ENCODE results near the gene PLBD2. TPM values are rescaled to one million over a fixed set of nuclear protein-coding genes. Genes with fewer than 3 reads are reported as not detected.

The PLBD2 gene
- total RNA-seq, 1 experiment from 2014 or later = 30.7 TPM

DNA sequence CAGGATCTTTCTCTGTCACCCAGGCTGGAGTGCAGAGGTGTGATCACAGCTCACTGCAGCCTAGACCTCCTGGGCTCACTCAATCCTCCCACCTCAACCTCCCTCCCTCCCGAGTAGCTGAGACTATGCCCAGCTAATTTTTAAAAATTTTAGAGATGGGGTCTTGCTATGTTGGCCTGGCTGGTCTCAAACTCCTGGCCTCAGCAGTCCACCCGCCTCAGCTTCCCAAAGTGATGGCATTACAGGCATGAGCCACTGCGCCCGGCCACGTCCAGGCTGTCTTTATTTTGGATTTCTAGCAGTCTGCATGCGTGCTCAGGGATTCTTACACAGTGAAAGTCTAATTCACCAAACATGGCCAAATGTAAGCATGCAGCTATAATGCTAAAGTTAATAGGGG is 41.3 kb upstream of the PLBD2 start:
- no peak overlapping the region for H3K4me3 ChIP-seq
- H3K4me2 ChIP-seq = no peak overlapping the region
- H3K9me2 ChIP-seq (ENCODE audit: insufficient read depth) = no peaks in the 10 kb centered on the region
- H4K20me1 ChIP-seq (ENCODE audit: insufficient read depth) = no peaks in the 10 kb centered on the region; the same call in none of the 2 replicates
- intact Hi-C loops (cut with micrococcal nuclease; ENCODE audit: unreplicated experiment) = no loop called here
- H3K4me1 ChIP-seq (replicated peaks; ENCODE audit: insufficient read depth) = peaks cover 4% of the 10 kb centered on the region; the same call in 1 of the 2 replicates
- H3K9me3 ChIP-seq (ENCODE audit: insufficient read depth, low read depth) = no peaks in the 10 kb centered on the region
- POLR2A ChIA-PET (ENCODE audit: unreplicated experiment) = no interaction called here
- no peak for TF ChIP-seq EZH2 (IDR thresholded peaks at IDR 0.05; ENCODE audit: low read depth)
- TF ChIP-seq, protein P1, sequence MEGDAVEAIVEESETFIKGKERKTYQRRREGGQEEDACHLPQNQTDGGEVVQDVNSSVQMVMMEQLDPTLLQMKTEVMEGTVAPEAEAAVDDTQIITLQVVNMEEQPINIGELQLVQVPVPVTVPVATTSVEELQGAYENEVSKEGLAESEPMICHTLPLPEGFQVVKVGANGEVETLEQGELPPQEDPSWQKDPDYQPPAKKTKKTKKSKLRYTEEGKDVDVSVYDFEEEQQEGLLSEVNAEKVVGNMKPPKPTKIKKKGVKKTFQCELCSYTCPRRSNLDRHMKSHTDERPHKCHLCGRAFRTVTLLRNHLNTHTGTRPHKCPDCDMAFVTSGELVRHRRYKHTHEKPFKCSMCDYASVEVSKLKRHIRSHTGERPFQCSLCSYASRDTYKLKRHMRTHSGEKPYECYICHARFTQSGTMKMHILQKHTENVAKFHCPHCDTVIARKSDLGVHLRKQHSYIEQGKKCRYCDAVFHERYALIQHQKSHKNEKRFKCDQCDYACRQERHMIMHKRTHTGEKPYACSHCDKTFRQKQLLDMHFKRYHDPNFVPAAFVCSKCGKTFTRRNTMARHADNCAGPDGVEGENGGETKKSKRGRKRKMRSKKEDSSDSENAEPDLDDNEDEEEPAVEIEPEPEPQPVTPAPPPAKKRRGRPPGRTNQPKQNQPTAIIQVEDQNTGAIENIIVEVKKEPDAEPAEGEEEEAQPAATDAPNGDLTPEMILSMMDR (conservative IDR thresholded peaks at IDR 0.05) = no peak
- no peaks in the 10 kb centered on the region for H3K79me2 ChIP-seq (ENCODE audit: low read depth)
- H3K27ac ChIP-seq = no peak overlapping the region
- DNase-seq = no peak
- peaks cover 9% of the 10 kb centered on the region; the same call in 1 of the 2 replicates for H3K36me3 ChIP-seq (ENCODE audit: low read depth)
- no peaks in the 10 kb centered on the region for H3K27me3 ChIP-seq (ENCODE audit: insufficient read depth, low read depth)
- H3F3A ChIP-seq (ENCODE audit: insufficient read depth, low read depth) = peaks cover 12% of the 10 kb centered on the region
- CTCF ChIA-PET = no interaction called here
- TSS peak; percentile 6 for BruUV-seq (replicated peaks)
- H2AFZ ChIP-seq = no peak overlapping the region

GRCh38 chr12:113318046-113318656 is 40.2 kb upstream of the PLBD2 start:
- Histone ChIP-seq H3K4me1 (replicated peaks; ENCODE audit: insufficient read depth) (peaks cover 14% of the 10 kb centered on the region), H4K20me1 (ENCODE audit: insufficient read depth) (no peaks in the 10 kb centered on the region; the same call in none of the 2 replicates), H3K36me3 (ENCODE audit: low read depth) (peaks cover 9% of the 10 kb centered on the region; the same call in 1 of the 2 replicates), H3K27me3 (ENCODE audit: insufficient read depth, low read depth) (no peaks in the 10 kb centered on the region), H3K4me3 (no peak overlapping the region), H2AFZ (no peak overlapping the region), H3F3A (ENCODE audit: insufficient read depth, low read depth) (peaks cover 19% of the 10 kb centered on the region), H3K4me2 (no peak overlapping the region), H3K9me3 (ENCODE audit: insufficient read depth, low read depth) (no peaks in the 10 kb centered on the region), H3K9me2 (ENCODE audit: insufficient read depth) (no peaks in the 10 kb centered on the region), H3K27ac (no peak overlapping the region), H3K79me2 (ENCODE audit: low read depth) (no peaks in the 10 kb centered on the region)
- BruUV-seq (replicated peaks) = no TSS peak
- POLR2A ChIA-PET (ENCODE audit: unreplicated experiment) = no interaction called here
- CTCF ChIA-PET = no interaction called here
- TF ChIP-seq EZH2 (IDR thresholded peaks at IDR 0.05; ENCODE audit: low read depth) = no peak
- TF ChIP-seq, protein P1 (conservative IDR thresholded peaks at IDR 0.05) = no peak
- intact Hi-C loops (cut with micrococcal nuclease; ENCODE audit: unreplicated experiment) = no loop called here
- no peak for DNase-seq

DNA sequence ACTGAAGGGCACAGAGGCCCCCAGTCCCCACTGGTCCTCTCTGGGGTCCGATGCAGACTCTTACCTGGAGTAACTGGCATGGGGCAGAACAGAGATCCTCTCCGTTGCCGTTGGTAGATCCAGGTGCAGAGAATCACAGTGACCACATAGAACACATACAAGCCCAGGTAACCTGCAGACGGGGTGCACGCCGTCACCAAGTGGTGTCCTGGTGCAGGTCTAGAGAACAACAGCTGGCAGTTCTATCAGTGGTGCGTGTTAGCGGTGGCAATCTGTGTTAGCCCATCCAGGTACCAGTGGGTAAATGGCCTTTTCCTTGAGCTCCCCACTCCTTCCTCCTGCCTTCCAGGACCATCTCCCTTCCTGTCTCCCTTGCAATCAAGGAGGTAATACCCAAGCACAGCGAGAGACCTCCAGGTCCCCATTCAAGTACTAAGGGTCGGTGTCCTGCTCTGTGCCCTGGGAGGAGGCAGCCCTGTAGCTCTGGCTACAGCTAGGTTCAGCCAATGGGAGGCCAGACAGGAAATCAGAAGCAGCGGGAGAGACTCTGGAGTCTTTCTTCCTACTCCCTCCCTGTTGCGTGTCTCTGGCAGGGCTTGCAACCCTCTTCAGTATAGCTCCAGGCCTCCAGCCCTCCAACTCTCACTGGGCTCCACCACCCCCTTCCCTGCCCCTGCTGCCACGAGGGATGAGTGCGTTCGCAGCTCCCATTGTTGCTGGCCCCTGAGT is 39.3 kb upstream of the PLBD2 start:
- Histone ChIP-seq H3K4me3 (no peak overlapping the region), H3K27ac (no peak overlapping the region), H3K4me1 (replicated peaks; ENCODE audit: insufficient read depth) (peaks cover 18% of the 10 kb centered on the region), H3F3A (ENCODE audit: insufficient read depth, low read depth) (peaks cover 23% of the 10 kb centered on the region), H2AFZ (no peak overlapping the region), H3K36me3 (ENCODE audit: low read depth) (peaks cover 9% of the 10 kb centered on the region; the same call in 1 of the 2 replicates), H3K4me2 (no peak overlapping the region), H3K27me3 (ENCODE audit: insufficient read depth, low read depth) (no peaks in the 10 kb centered on the region), H3K79me2 (ENCODE audit: low read depth) (no peaks in the 10 kb centered on the region), H3K9me3 (ENCODE audit: insufficient read depth, low read depth) (no peaks in the 10 kb centered on the region), H3K9me2 (ENCODE audit: insufficient read depth) (no peaks in the 10 kb centered on the region), H4K20me1 (ENCODE audit: insufficient read depth) (no peaks in the 10 kb centered on the region; the same call in none of the 2 replicates)
- DNase-seq = no peak
- ChIA-PET CTCF (no interaction called here), POLR2A (ENCODE audit: unreplicated experiment) (no interaction called here)
- TF ChIP-seq EZH2 (IDR thresholded peaks at IDR 0.05; ENCODE audit: low read depth) = no peak
- TF ChIP-seq, protein P1 (conservative IDR thresholded peaks at IDR 0.05) = no peak
- no TSS peak for BruUV-seq (replicated peaks)
- intact Hi-C loops (cut with micrococcal nuclease; ENCODE audit: unreplicated experiment) = no loop called here

Measured in PC-9 (cell line).